PC-9 (cell line): ENCODE measurements around the gene NTMT1. TPM values are rescaled to one million over a fixed set of nuclear protein-coding genes. Genes with fewer than 3 reads are reported as not detected.

ENCODE experiments used
- BruUV-seq: library from RNA; stranded (reverse); fragments of 400-500 nt; replicated peaks from 2 replicates; lab custom pipeline; 2021; lab: Mats Ljungman, UMichigan
- CTCF ChIA-PET: fragments of 300-600 bp; sonication (Branson Sonifier 250); formaldehyde crosslinking; loops from one replicate; lab custom pipeline; 2022; ENCODE audit warnings: antibody characterized with exemption; lab: Charles Lee
- POLR2A ChIA-PET: fragments of 300-600 bp; sonication (Branson Sonifier 250); formaldehyde crosslinking; loops from one replicate; lab custom pipeline; 2022; ENCODE audit warnings: antibody characterized with exemption; ENCODE audit not compliant: unreplicated experiment; lab: Charles Lee
- DNase-seq, 2 experiments: peaks; one replicate each; pipeline versions ENCODE4 v3.0.0 to v3.0.0-alpha.2; 2015 to 2022; ENCODE audit warnings: mixed read lengths in 1 of 2
- H2AFZ ChIP-seq: fragments of 200-600 bp; sonication (generic); 2 replicates; pipeline ENCODE4 v1.8.1; 2017; ENCODE audit warnings: antibody characterized with exemption
- H3F3A ChIP-seq: fragments of 200-600 bp; sonication (generic); 2 replicates; pipeline ENCODE4 v1.8.1; 2017; ENCODE audit warnings: antibody characterized with exemption, mild to moderate bottlenecking, low read depth; ENCODE audit not compliant: insufficient read depth
- H3K27ac ChIP-seq: fragments of 200-600 bp; sonication (generic); 2 replicates; pipeline ENCODE4 v1.6.1; 2016; ENCODE audit warnings: mixed run types
- H3K27me3 ChIP-seq: fragments of 200-600 bp; sonication (generic); 2 replicates; pipeline ENCODE4 v1.6.1; 2016; ENCODE audit warnings: low read depth, mixed run types; ENCODE audit not compliant: insufficient read depth
- H3K36me3 ChIP-seq: fragments of 200-600 bp; sonication (generic); 2 replicates; pipeline ENCODE4 v1.6.1; 2016; ENCODE audit warnings: low read depth, mixed run types
- H3K4me1 ChIP-seq: fragments of 200-600 bp; sonication (generic); replicated peaks from 2 replicates; pipeline ENCODE4 v1.6.1; 2016; ENCODE audit warnings: mixed run types; ENCODE audit not compliant: insufficient read depth
- H3K4me2 ChIP-seq: fragments of 200-600 bp; sonication (generic); 2 replicates; pipeline ENCODE4 v1.6.1; 2017; ENCODE audit warnings: mixed run types
- H3K4me3 ChIP-seq: fragments of 200-600 bp; sonication (generic); 2 replicates; pipeline ENCODE4 v1.6.1; 2016; ENCODE audit warnings: mixed run types
- H3K79me2 ChIP-seq: fragments of 200-600 bp; sonication (generic); 2 replicates; pipeline ENCODE4 v1.6.1; 2017; ENCODE audit warnings: low read depth, mixed run types
- H3K9me2 ChIP-seq: fragments of 200-600 bp; sonication (generic); 2 replicates; pipeline ENCODE4 v1.8.1; 2017; ENCODE audit warnings: mild to moderate bottlenecking; ENCODE audit not compliant: insufficient read depth
- H3K9me3 ChIP-seq: fragments of 200-600 bp; sonication (generic); 2 replicates; pipeline ENCODE4 v1.8.1; 2016; ENCODE audit warnings: low read depth; ENCODE audit not compliant: insufficient read depth
- H4K20me1 ChIP-seq: fragments of 200-600 bp; sonication (generic); 2 replicates; pipeline ENCODE4 v1.8.1; 2017; ENCODE audit not compliant: insufficient read depth
- CTCF ChIP-seq: fragments of 200-600 bp; sonication (generic); conservative IDR thresholded peaks from 2 replicates; pipeline ENCODE4 v1.6.1; 2017; ENCODE audit warnings: mixed run types, antibody characterized with exemption, mild to moderate bottlenecking, moderate library complexity
- EZH2 ChIP-seq: fragments of 200-600 bp; sonication (generic); IDR thresholded peaks from 2 replicates; pipeline ENCODE4 v1.8.0; 2017; ENCODE audit warnings: antibody characterized with exemption, low read depth
- intact Hi-C: fragments of 100-400 bp; cut with micrococcal nuclease; formaldehyde crosslinking; loops from one replicate; pipeline ENCODE4 v1.10.0; 2022; ENCODE audit not compliant: unreplicated experiment
- total RNA-seq: library from RNA; stranded (reverse); gene quantifications from 2 replicates; pipeline ENCODE4 v1.2.3, GENCODE V29; 2021

Gene NTMT1
- total RNA-seq, 1 experiment from 2014 or later = 52.5 TPM

- Histone ChIP-seq H3K36me3 (no peaks in the 10 kb centered on the region), H4K20me1 (peaks cover 48% of the 10 kb centered on the region)
These were observed 11.9 kb downstream of the NTMT1 start for GRCh38 chr9:129637673-129638439.

GRCh38 chr9:129639034-129639630, 13.2 kb downstream of the NTMT1 start:
- Histone ChIP-seq H3K9me3 (no peaks in the 10 kb centered on the region), H3K36me3 (no peaks in the 10 kb centered on the region), H3F3A (peaks cover 38% of the 10 kb centered on the region), H2AFZ (no peak overlapping the region), H4K20me1 (peaks cover 35% of the 10 kb centered on the region), H3K27ac (no peak overlapping the region), H3K4me2 (no peak overlapping the region), H3K4me3 (no peak overlapping the region), H3K79me2 (peaks cover 26% of the 10 kb centered on the region), H3K4me1 (peaks cover 8% of the 10 kb centered on the region), H3K9me2 (no peaks in the 10 kb centered on the region), H3K27me3 (no peaks in the 10 kb centered on the region)
- ChIA-PET CTCF (no interaction called here), POLR2A (no interaction called here)
- intact Hi-C loops = no loop called here
- BruUV-seq = no TSS peak
- no peak for DNase-seq
- no peak for TF ChIP-seq CTCF
- no peak for TF ChIP-seq EZH2

More at GRCh38 chr9:129637673-129638439, 11.9 kb downstream of the NTMT1 start:
- POLR2A ChIA-PET = no interaction called here
- Histone ChIP-seq H3K4me3 (no peak overlapping the region), H2AFZ (no peak overlapping the region), H3K9me2 (no peaks in the 10 kb centered on the region), H3K4me1 (peaks cover 8% of the 10 kb centered on the region), H3K4me2 (no peak overlapping the region), H3K9me3 (no peaks in the 10 kb centered on the region), H3K27ac (no peak overlapping the region), H3F3A (peaks cover 50% of the 10 kb centered on the region), H3K79me2 (peaks cover 31% of the 10 kb centered on the region), H3K27me3 (no peaks in the 10 kb centered on the region)
- no peak for DNase-seq
- BruUV-seq = no TSS peak
- CTCF ChIA-PET = interaction anchor here (0.6 kb wide), 1 partner anchor 594 kb away, joined by 13 read pairs; no protein-coding TSS in a partner anchor
- intact Hi-C loops = no loop called here
- TF ChIP-seq EZH2 (no peak), CTCF (no peak)

- Histone ChIP-seq H3K4me2 (peak overlapping the region; percentile 93; the same call in 1 of the 2 replicates), H3K4me1 (peaks cover 8% of the 10 kb centered on the region), H3F3A (peaks cover 38% of the 10 kb centered on the region), H3K9me2 (no peaks in the 10 kb centered on the region), H4K20me1 (peaks cover 30% of the 10 kb centered on the region), H3K4me3 (no peak overlapping the region), H3K9me3 (no peaks in the 10 kb centered on the region), H3K27me3 (no peaks in the 10 kb centered on the region), H3K27ac (no peak overlapping the region), H3K79me2 (peaks cover 26% of the 10 kb centered on the region), H2AFZ (no peak overlapping the region), H3K36me3 (no peaks in the 10 kb centered on the region)
- BruUV-seq = no TSS peak
- POLR2A ChIA-PET = no interaction called here
- intact Hi-C loops = loop anchor here (5.0 kb wide), 2 partner anchors 458 to 1043 kb away; no protein-coding TSS in a partner anchor
- CTCF ChIA-PET = interaction anchor here (0.6 kb wide), 1 partner anchor 517 kb away, joined by 6 read pairs; no protein-coding TSS in a partner anchor
- DNase-seq = no peak
- TF ChIP-seq EZH2 (no peak), CTCF (no peak)
These were observed 13.8 kb downstream of the NTMT1 start for GRCh38 chr9:129639756-129640085.
